ENCODE data around the gene LONP2.

Gene LONP2

GRCh38 chr16:48246066-48246465 lies 2.0 kb downstream of the LONP2 start:
- H3K27ac ChIP-seq (ENCODE audit: low read depth, low read length, poor library complexity, severe bottlenecking): no peak overlapping the region
- H3K4me1 ChIP-seq (ENCODE audit: insufficient read depth, low read length, severe bottlenecking): peaks cover 30% of the 10 kb centered on the region
- no peaks in the 10 kb centered on the region for H3K9me3 ChIP-seq (ENCODE audit: low read length)
- H3K36me3 ChIP-seq (ENCODE audit: insufficient read depth, low read length): no peaks in the 10 kb centered on the region
- no peaks in the 10 kb centered on the region for H4K20me1 ChIP-seq (ENCODE audit: insufficient read depth, low read length)
- TF ChIP-seq CTCF (IDR thresholded peaks at IDR 0.05; ENCODE audit: low read length) (no peak), EZH2 (IDR thresholded peaks at IDR 0.05; ENCODE audit: borderline replicate concordance, low read length) (no peak)
- peaks cover 31% of the 10 kb centered on the region for H3K79me2 ChIP-seq (ENCODE audit: insufficient read depth, low read length)
- H3K27me3 ChIP-seq (ENCODE audit: insufficient read depth, low read length): no peaks in the 10 kb centered on the region
- no peak overlapping the region for H2AFZ ChIP-seq (ENCODE audit: low read length)
- H3K4me3 ChIP-seq (ENCODE audit: low read depth, low read length, poor library complexity, severe bottlenecking): no peak overlapping the region
- no peaks in the 10 kb centered on the region for H3K9me2 ChIP-seq (ENCODE audit: low read depth, low read length)
- peak overlapping the region; percentile 92; the same call in 1 of the 2 replicates for H3K4me2 ChIP-seq (ENCODE audit: low read length)
- no peak overlapping the region for H3K9ac ChIP-seq (ENCODE audit: low read length)
- no peaks in the 10 kb centered on the region for H3F3A ChIP-seq (ENCODE audit: insufficient read depth, low read length)

- no peak within 1 kb of the TSS for H3K4me2 ChIP-seq (ENCODE audit: low read length)
- no peaks in the 10 kb centered on the region for H3K27me3 ChIP-seq (ENCODE audit: insufficient read depth, low read length)
- peaks cover 31% of the 10 kb centered on the region for H3K79me2 ChIP-seq (ENCODE audit: insufficient read depth, low read length)
- H4K20me1 ChIP-seq (ENCODE audit: insufficient read depth, low read length): no peaks in the 10 kb centered on the region
- H3K36me3 ChIP-seq (ENCODE audit: insufficient read depth, low read length): peaks cover 5% of the 10 kb centered on the region; the same call in 1 of the 2 replicates
- no peaks in the 10 kb centered on the region for H3K9me3 ChIP-seq (ENCODE audit: low read length)
- no peaks in the 10 kb centered on the region for H3K9me2 ChIP-seq (ENCODE audit: low read depth, low read length)
- peaks cover 30% of the 10 kb centered on the region for H3K4me1 ChIP-seq (ENCODE audit: insufficient read depth, low read length, severe bottlenecking)
- H3K4me3 ChIP-seq (ENCODE audit: low read depth, low read length, poor library complexity, severe bottlenecking): no peak within 1 kb of the TSS
- no peaks in the 10 kb centered on the region; the same call in 1 of the 2 replicates for H3F3A ChIP-seq (ENCODE audit: insufficient read depth, low read length)
- no peak within 1 kb of the TSS for H2AFZ ChIP-seq (ENCODE audit: low read length)
- no peak within 1 kb of the TSS for H3K9ac ChIP-seq (ENCODE audit: low read length)
- no peak within 1 kb of the TSS for H3K27ac ChIP-seq (ENCODE audit: low read depth, low read length, poor library complexity, severe bottlenecking)
- no peak for TF ChIP-seq EZH2 (IDR thresholded peaks at IDR 0.05; ENCODE audit: borderline replicate concordance, low read length)
- TF ChIP-seq CTCF (IDR thresholded peaks at IDR 0.05; ENCODE audit: low read length): no peak
These were observed 3.2 kb downstream of the LONP2 start, which contains the start of gene ABCC11 for GRCh38 chr16:48247311-48247710. Gene ABCC11 (minus strand): TSS chr16:48247539. CDS start chr16:48231921, 15,618 bp downstream.

- Histone ChIP-seq H4K20me1 (ENCODE audit: insufficient read depth, low read length) (no peaks in the 10 kb centered on the region), H3K9me2 (ENCODE audit: low read depth, low read length) (no peaks in the 10 kb centered on the region), H3K4me3 (ENCODE audit: low read depth, low read length, poor library complexity, severe bottlenecking) (no peak overlapping the region), H3K9me3 (ENCODE audit: low read length) (no peaks in the 10 kb centered on the region), H3K36me3 (ENCODE audit: insufficient read depth, low read length) (peaks cover 25% of the 10 kb centered on the region), H2AFZ (ENCODE audit: low read length) (no peak overlapping the region), H3F3A (ENCODE audit: insufficient read depth, low read length) (no peaks in the 10 kb centered on the region; the same call in 1 of the 2 replicates), H3K27me3 (ENCODE audit: insufficient read depth, low read length) (no peaks in the 10 kb centered on the region), H3K4me1 (ENCODE audit: insufficient read depth, low read length, severe bottlenecking) (peaks cover 14% of the 10 kb centered on the region), H3K4me2 (ENCODE audit: low read length) (no peak overlapping the region), H3K27ac (ENCODE audit: low read depth, low read length, poor library complexity, severe bottlenecking) (no peak overlapping the region), H3K9ac (ENCODE audit: low read length) (no peak overlapping the region), H3K79me2 (ENCODE audit: insufficient read depth, low read length) (peaks cover 20% of the 10 kb centered on the region)
- no peak for TF ChIP-seq CTCF (IDR thresholded peaks at IDR 0.05; ENCODE audit: low read length)
- no peak for TF ChIP-seq EZH2 (IDR thresholded peaks at IDR 0.05; ENCODE audit: borderline replicate concordance, low read length)
These were observed 6.6 kb downstream of the LONP2 start for GRCh38 chr16:48250520-48251278.
